Right atrium auricular region (tissue), 2 donors: Measurements from ENCODE around the gene CALCR. TPM values are rescaled to one million over a fixed set of nuclear protein-coding genes. Genes with fewer than 3 reads are reported as not detected.

Experiments used
- DNase-seq: peaks from one replicate; pipeline ENCODE4 v3.0.0-alpha.2; 2019; ENCODE audit warnings: low spot score
- H3K27ac ChIP-seq, 2 donors: fragments of 200-600 bp; sonication (generic); 1 replicate in 1 of 2; 2 replicates in 1 of 2; pipeline ENCODE4 v1.5.1; 2016 to 2019
- H3K27me3 ChIP-seq, 2 donors: fragments of 200-600 bp; sonication (generic); one replicate each; pipeline versions ENCODE4 v1.5.1 to v1.6.0; 2017 to 2019
- H3K36me3 ChIP-seq: fragments of 200-600 bp; sonication (generic); one replicate; pipeline ENCODE4 v1.5.1; 2016
- H3K4me1 ChIP-seq, 2 donors: fragments of 200-600 bp; sonication (generic); one replicate each; pipeline versions ENCODE4 v1.5.1 to v1.6.0; 2017 to 2019
- H3K4me3 ChIP-seq, 2 donors: fragments of 200-600 bp; sonication (generic); 1 replicate in 1 of 2; 2 replicates in 1 of 2; pipeline ENCODE4 v1.5.1; 2017 to 2019; ENCODE audit warnings: mild to moderate bottlenecking in 1 of 2, moderate library complexity in 1 of 2
- H3K9me3 ChIP-seq, 2 donors: fragments of 200-600 bp; sonication (generic); one replicate each; pipeline ENCODE4 v1.5.1; 2019
- CTCF ChIP-seq, 2 donors: fragments of 200-600 bp; sonication (generic); IDR thresholded peaks; one replicate each; pipeline ENCODE4 v1.5.1; 2019; ENCODE audit warnings: antibody characterized with exemption in 2 of 2
- total RNA-seq, 2 donors: library from RNA; depleted of rRNA; stranded (reverse); fragments of >200 nt; gene quantifications; one replicate each; pipeline ENCODE4 v1.1.0, GENCODE V29; 2016

Gene CALCR
- under 1 TPM in 1 of 2 donors, not detected in 1; 0.15 TPM for total RNA-seq

- Histone ChIP-seq H3K4me1 (no peaks in the 10 kb centered on the region), H3K4me3 (peak within 1 kb of the TSS in 1 of 2 donors; percentile 17), H3K27ac (no peak within 1 kb of the TSS), H3K36me3 (no peaks in the 10 kb centered on the region), H3K9me3 (no peaks in the 10 kb centered on the region), H3K27me3 (peaks cover 0 to 3% of the 10 kb centered on the region in 2 donors)
- no peak for TF ChIP-seq CTCF (IDR thresholded peaks at IDR 0.05)
- no peak for DNase-seq
These were observed at the start of gene CALCR for GRCh38 chr7:93574646-93575554. Gene CALCR, minus strand, starts transcription at chr7:93574724. Its CDS starts 87,743 bp downstream, at chr7:93486981.

- no peaks in the 10 kb centered on the region for H3K36me3 ChIP-seq
- no peak overlapping the region for H3K27ac ChIP-seq
- no peak for TF ChIP-seq CTCF (IDR thresholded peaks at IDR 0.05)
- no peaks in the 10 kb centered on the region for H3K9me3 ChIP-seq
- H3K4me3 ChIP-seq = no peak overlapping the region
- no peaks in the 10 kb centered on the region for H3K4me1 ChIP-seq
- no peak for DNase-seq
- no peaks in the 10 kb centered on the region for H3K27me3 ChIP-seq
These were observed 49.3 kb upstream of the CALCR start for GRCh38 chr7:93623816-93624215.

- Histone ChIP-seq H3K4me1 (no peaks in the 10 kb centered on the region), H3K36me3 (no peaks in the 10 kb centered on the region), H3K4me3 (no peak overlapping the region), H3K27me3 (no peaks in the 10 kb centered on the region), H3K9me3 (no peaks in the 10 kb centered on the region), H3K27ac (no peak overlapping the region)
- DNase-seq = no peak
- peak in 1 of 2 donors; percentile 37 for TF ChIP-seq CTCF (IDR thresholded peaks at IDR 0.05)
These were observed 47.8 kb upstream of the CALCR start for GRCh38 chr7:93622036-93623033.

- Histone ChIP-seq H3K27me3 (no peaks in the 10 kb centered on the region), H3K4me1 (no peaks in the 10 kb centered on the region), H3K27ac (no peak overlapping the region), H3K36me3 (no peaks in the 10 kb centered on the region), H3K4me3 (no peak overlapping the region), H3K9me3 (no peaks in the 10 kb centered on the region)
- DNase-seq = no peak
- no peak for TF ChIP-seq CTCF (IDR thresholded peaks at IDR 0.05)
These were observed 46.3 kb upstream of the CALCR start for GRCh38 chr7:93620864-93621263.

- TF ChIP-seq CTCF (IDR thresholded peaks at IDR 0.05) = no peak
These were observed 45.5 kb upstream of the CALCR start for GRCh38 chr7:93620057-93620456.

More at GRCh38 chr7:93620057-93620456, 45.5 kb upstream of the CALCR start:
- H3K4me1 ChIP-seq = no peaks in the 10 kb centered on the region
- no peaks in the 10 kb centered on the region for H3K27me3 ChIP-seq
- no peak for DNase-seq
- peaks cover 0 to 7% of the 10 kb centered on the region in 2 donors for H3K9me3 ChIP-seq
- H3K36me3 ChIP-seq = no peaks in the 10 kb centered on the region
- no peak overlapping the region for H3K4me3 ChIP-seq
- no peak overlapping the region for H3K27ac ChIP-seq
